ENCODE results near the gene POLR1A.

GRCh38 chr2:86079981-86080911, 25.4 kb downstream of the POLR1A start:
- no peak for TF ChIP-seq ZNF335 (tag by site-specific recombination; conservative IDR thresholded peaks at IDR 0.05)
- no peak for TF ChIP-seq ZNF302 (tag by site-specific recombination; IDR thresholded peaks at IDR 0.05; ENCODE audit: low read depth)
- TF ChIP-seq CTCF (tag by site-specific recombination; IDR thresholded peaks at IDR 0.05), result peak; percentile 54
- TF ChIP-seq, protein P1, sequence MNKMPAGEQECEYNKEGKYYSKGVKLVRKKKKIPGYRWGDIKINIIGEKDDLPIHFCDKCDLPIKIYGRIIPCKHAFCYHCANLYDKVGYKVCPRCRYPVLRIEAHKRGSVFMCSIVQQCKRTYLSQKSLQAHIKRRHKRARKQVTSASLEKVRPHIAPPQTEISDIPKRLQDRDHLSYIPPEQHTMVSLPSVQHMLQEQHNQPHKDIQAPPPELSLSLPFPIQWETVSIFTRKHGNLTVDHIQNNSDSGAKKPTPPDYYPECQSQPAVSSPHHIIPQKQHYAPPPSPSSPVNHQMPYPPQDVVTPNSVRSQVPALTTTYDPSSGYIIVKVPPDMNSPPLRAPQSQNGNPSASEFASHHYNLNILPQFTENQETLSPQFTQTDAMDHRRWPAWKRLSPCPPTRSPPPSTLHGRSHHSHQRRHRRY (tag by site-specific recombination; IDR thresholded peaks at IDR 0.05), result no peak
- no peak for TF ChIP-seq SP2 (tag by site-specific recombination; IDR thresholded peaks at IDR 0.05)
- no peak for TF ChIP-seq ZNF214 (tag by site-specific recombination; IDR thresholded peaks at IDR 0.05; ENCODE audit: borderline replicate concordance)
- no peak for TF ChIP-seq PRDM1 (tag by site-specific recombination; IDR thresholded peaks at IDR 0.05)
